Gastroesophageal sphincter (tissue), 4 donors: ENCODE data around the gene MAGEB1. TPM values are rescaled to one million over a fixed set of nuclear protein-coding genes. Genes with fewer than 3 reads are reported as not detected.

ENCODE experiments used
- ATAC-seq: fragments of 150-250 bp; one replicate; pipeline ENCODE4 v1.9.1; 2016; ENCODE audit warnings: mild to moderate bottlenecking, moderate library complexity
- H3K27ac ChIP-seq, 4 donors: fragments of 200-600 bp; sonication (generic) in 3 of 4; 1 replicate in 3 of 4; 2 replicates in 1 of 4; pipeline ENCODE4 v1.5.1; 2016 to 2019
- H3K27me3 ChIP-seq: fragments of 200-600 bp; sonication (generic); one replicate; pipeline ENCODE4 v1.5.1; 2019
- H3K36me3 ChIP-seq, 2 donors: fragments of 200-600 bp; sonication (generic); one replicate each; pipeline ENCODE4 v1.5.1; 2019; ENCODE audit warnings: control low read depth in 1 of 2
- H3K4me1 ChIP-seq, 3 donors: fragments of 200-600 bp; sonication (generic); 1 replicate in 2 of 3; 2 replicates in 1 of 3; pipeline ENCODE4 v1.5.1; 2016 to 2019; ENCODE audit warnings: control low read depth in 2 of 3
- H3K4me3 ChIP-seq, 2 donors: fragments of 200-600 bp; sonication (generic); one replicate each; pipeline ENCODE4 v1.5.1; 2019; ENCODE audit warnings: mild to moderate bottlenecking in 1 of 2, moderate library complexity in 1 of 2
- H3K9me3 ChIP-seq, 3 donors: fragments of 200-600 bp; sonication (generic); one replicate each; pipeline ENCODE4 v1.5.1; 2017 to 2019; ENCODE audit warnings: control low read depth in 2 of 3
- EP300 ChIP-seq: sonication (generic); formaldehyde crosslinking; IDR thresholded peaks from one replicate; pipeline ENCODE4 v1.6.1; 2017; ENCODE audit warnings: antibody characterized with exemption, mild to moderate bottlenecking
- POLR2A ChIP-seq, 2 donors: fragments of 450-650 bp; IDR thresholded peaks; one replicate each; pipeline ENCODE4 v1.6.1; 2017; ENCODE audit warnings: antibody characterized with exemption in 2 of 2, mild to moderate bottlenecking in 2 of 2, moderate library complexity in 1 of 2
- POLR2AphosphoS5 ChIP-seq: sonication (generic); formaldehyde crosslinking; IDR thresholded peaks from one replicate; pipeline ENCODE4 v1.6.1; 2017; ENCODE audit warnings: antibody characterized with exemption
- WGBS, 2 donors: methylation state at CpG; one replicate each; pipeline ENCODE4 v1.1.5; 2018; ENCODE audit warnings: low coverage in 1 of 2; 5-methylcytosine and 5-hydroxymethylcytosine counted together
- total RNA-seq, 4 donors: library from RNA; depleted of rRNA; stranded (reverse); fragments of >200 nt; gene quantifications; one replicate each; pipeline ENCODE4 v1.1.0, GENCODE V29; 2016
- TF ChIP-seq, protein P1 (sequence below), 4 experiments: fragments of 200-600 bp in 2 of 4; fragments of 450-650 bp in 2 of 4; sonication (generic) in 1 of 4; IDR thresholded peaks; one replicate each; pipeline ENCODE4 v1.5.1; 2017 to 2019; ENCODE audit warnings: antibody characterized with exemption in 4 of 4, mild to moderate bottlenecking in 2 of 4, moderate library complexity in 2 of 4

The MAGEB1 gene
- total RNA-seq, 4 donors from 2014 or later: not detected

DNA sequence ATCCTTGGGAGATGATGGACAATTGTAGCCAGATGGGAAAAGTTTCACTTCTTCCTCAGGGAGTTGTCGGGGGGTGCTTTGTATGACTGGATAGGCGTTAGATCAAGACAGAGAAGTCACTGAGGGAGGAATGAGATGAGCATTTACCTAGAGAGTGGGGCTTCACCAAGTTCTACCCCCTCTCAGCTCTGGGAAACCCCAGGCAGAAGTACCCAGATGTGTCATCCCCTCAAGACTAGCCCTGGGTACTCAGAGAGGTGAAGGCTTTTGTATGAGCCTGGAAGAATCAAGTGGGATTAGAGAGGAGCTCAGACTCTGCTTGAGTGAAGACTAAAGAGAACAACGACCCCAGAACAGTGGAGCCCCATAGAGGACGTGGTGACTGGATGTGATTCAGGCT, 1.9 kb downstream of the MAGEB1 start:
- Histone ChIP-seq H3K27ac (no peak overlapping the region), H3K4me3 (no peak overlapping the region), H3K36me3 (no peaks in the 10 kb centered on the region), H3K27me3 (no peaks in the 10 kb centered on the region), H3K9me3 (no peaks in the 10 kb centered on the region), H3K4me1 (no peaks in the 10 kb centered on the region)
- ATAC-seq: no peak
- WGBS, 2 donors: 55% methylated on average over 2 of the region's 4 CpGs; no CpG with 5 or more reads in 1 of the 2 donors
- TF ChIP-seq, protein P1, sequence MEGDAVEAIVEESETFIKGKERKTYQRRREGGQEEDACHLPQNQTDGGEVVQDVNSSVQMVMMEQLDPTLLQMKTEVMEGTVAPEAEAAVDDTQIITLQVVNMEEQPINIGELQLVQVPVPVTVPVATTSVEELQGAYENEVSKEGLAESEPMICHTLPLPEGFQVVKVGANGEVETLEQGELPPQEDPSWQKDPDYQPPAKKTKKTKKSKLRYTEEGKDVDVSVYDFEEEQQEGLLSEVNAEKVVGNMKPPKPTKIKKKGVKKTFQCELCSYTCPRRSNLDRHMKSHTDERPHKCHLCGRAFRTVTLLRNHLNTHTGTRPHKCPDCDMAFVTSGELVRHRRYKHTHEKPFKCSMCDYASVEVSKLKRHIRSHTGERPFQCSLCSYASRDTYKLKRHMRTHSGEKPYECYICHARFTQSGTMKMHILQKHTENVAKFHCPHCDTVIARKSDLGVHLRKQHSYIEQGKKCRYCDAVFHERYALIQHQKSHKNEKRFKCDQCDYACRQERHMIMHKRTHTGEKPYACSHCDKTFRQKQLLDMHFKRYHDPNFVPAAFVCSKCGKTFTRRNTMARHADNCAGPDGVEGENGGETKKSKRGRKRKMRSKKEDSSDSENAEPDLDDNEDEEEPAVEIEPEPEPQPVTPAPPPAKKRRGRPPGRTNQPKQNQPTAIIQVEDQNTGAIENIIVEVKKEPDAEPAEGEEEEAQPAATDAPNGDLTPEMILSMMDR (IDR thresholded peaks at IDR 0.05): no peak

DNA sequence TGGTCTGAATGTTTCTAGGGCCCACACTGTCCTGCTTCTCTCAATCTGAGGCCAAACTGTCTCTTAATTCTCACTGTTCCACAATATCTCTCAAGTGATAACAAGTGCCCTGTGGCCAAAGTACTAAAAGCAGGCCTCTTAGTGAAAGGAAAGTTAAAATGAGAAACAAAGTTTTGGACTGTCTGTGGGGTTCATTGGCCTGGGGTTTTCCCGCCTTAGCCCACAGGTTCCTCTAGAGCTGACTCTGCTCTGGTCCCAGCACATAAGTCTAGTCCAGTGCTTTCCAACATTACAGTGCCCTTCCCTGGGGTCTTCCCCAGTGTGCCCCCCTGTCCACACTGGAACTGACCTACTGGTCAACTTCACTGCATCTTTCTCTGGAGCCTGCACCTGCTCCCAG, 6.3 kb downstream of the MAGEB1 start:
- no peaks in the 10 kb centered on the region for H3K4me1 ChIP-seq
- 80 to 100% methylated on average over 1 of the region's 1 CpG for WGBS, 2 donors
- H3K36me3 ChIP-seq: no peaks in the 10 kb centered on the region
- H3K27me3 ChIP-seq: no peaks in the 10 kb centered on the region
- H3K4me3 ChIP-seq: no peak overlapping the region
- no peak for ATAC-seq
- no peaks in the 10 kb centered on the region for H3K9me3 ChIP-seq
- no peak for TF ChIP-seq POLR2A (IDR thresholded peaks at IDR 0.05)
- TF ChIP-seq, protein P1 (IDR thresholded peaks at IDR 0.05): no peak
- no peak for TF ChIP-seq EP300
- TF ChIP-seq POLR2AphosphoS5: no peak
- H3K27ac ChIP-seq: no peak overlapping the region

DNA sequence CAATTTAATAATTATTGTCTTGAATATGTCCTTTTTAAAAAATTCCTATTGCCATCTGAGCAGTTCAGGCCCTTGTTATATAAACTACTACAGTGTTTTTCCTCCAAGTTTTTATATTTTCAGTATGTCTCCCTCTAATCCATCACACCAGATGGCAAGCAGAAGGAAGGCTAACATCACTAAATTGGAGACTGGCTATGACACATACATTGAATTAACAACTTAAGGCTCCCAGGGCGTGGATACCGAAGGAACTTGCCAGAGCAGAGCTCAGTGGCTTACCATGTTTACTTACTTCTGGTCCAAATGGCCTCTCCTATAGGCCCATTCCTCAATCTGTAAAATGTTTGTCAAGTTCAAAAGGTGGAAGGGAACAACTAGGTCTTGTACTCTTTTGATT, 13.0 kb downstream of the MAGEB1 start:
- Histone ChIP-seq H3K4me3 (no peak overlapping the region), H3K27ac (no peak overlapping the region)
- TF ChIP-seq, protein P1 (IDR thresholded peaks at IDR 0.05): no peak
- TF ChIP-seq EP300: no peak
- no peak for TF ChIP-seq POLR2AphosphoS5
- no peak for TF ChIP-seq POLR2A (IDR thresholded peaks at IDR 0.05)

DNA sequence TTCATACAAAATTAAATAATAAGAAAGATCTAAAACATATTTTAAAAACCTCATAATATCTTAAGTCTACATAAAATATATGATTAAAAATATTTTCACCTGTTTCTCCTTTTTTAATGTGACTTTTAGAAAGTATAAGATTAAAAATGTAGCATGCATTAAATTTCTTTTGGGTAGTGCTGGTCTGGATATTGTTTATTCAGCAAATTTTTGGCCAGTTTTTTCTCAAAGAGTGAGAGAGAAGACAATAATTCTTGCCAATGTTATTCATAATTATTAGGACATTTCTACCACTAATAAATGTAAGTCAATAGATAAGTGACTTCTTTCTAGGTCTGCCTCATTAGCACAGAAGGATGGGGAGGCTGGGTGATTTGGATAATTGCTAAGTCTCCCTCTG, 14.1 kb downstream of the MAGEB1 start:
- H3K4me1 ChIP-seq: no peaks in the 10 kb centered on the region
- no peaks in the 10 kb centered on the region for H3K9me3 ChIP-seq
- H3K36me3 ChIP-seq: no peaks in the 10 kb centered on the region
- TF ChIP-seq POLR2AphosphoS5: no peak
- TF ChIP-seq EP300: no peak
- TF ChIP-seq, protein P1 (IDR thresholded peaks at IDR 0.05): no peak
- no peak for TF ChIP-seq POLR2A (IDR thresholded peaks at IDR 0.05)
- no peaks in the 10 kb centered on the region for H3K27me3 ChIP-seq
- H3K27ac ChIP-seq: no peak overlapping the region
- H3K4me3 ChIP-seq: no peak overlapping the region
- ATAC-seq: no peak

More for the DNA sequence above, 13.0 kb downstream of the MAGEB1 start:
- Histone ChIP-seq H3K4me1 (no peaks in the 10 kb centered on the region), H3K9me3 (no peaks in the 10 kb centered on the region), H3K36me3 (no peaks in the 10 kb centered on the region), H3K27me3 (no peaks in the 10 kb centered on the region)
- WGBS, 2 donors: 70% methylated on average over 2 of the region's 2 CpGs; no CpG with 5 or more reads in 1 of the 2 donors
- ATAC-seq: no peak

DNA sequence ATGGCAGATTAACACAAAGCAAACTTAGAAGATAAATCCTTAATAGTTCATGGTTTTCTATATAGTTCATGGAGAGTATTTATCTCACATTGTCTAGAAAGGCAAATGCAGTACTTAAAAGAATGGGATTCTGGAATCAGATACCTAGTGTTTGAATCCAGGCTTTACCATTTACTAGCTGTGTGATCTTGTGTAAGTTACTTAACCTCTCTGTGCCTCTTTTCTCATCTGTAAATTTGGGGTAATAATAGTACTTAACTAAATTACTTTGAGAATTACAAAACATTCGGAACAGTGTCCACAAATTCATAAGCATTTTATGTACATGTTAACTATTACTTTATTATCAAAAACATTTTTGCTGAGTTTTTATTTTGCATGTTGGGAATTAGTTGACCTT, 15.8 kb downstream of the MAGEB1 start:
- TF ChIP-seq POLR2A (IDR thresholded peaks at IDR 0.05) (no peak), EP300 (no peak), POLR2AphosphoS5 (no peak)
- TF ChIP-seq, protein P1 (IDR thresholded peaks at IDR 0.05): no peak
- WGBS, 2 donors: 82 to 100% methylated on average over 1 of the region's 1 CpG
- H3K36me3 ChIP-seq: no peaks in the 10 kb centered on the region
- no peaks in the 10 kb centered on the region for H3K27me3 ChIP-seq
- no peak for ATAC-seq
- no peaks in the 10 kb centered on the region for H3K9me3 ChIP-seq
- no peaks in the 10 kb centered on the region for H3K4me1 ChIP-seq
- no peak overlapping the region for H3K27ac ChIP-seq
- H3K4me3 ChIP-seq: no peak overlapping the region
